Measurements from ENCODE around the gene HTR4. TPM values are rescaled to one million over a fixed set of nuclear protein-coding genes. Genes with fewer than 3 reads are reported as not detected.
"Not testable (repeated sequence)": the region's sequence is repeated elsewhere in the genome, so short reads cannot be mapped to it uniquely, and the experiment has no call there.

Gene HTR4
- total RNA-seq, 1 experiment from 2014 or later: not detected

- DNase-seq (ENCODE audit: low spot score): no peak
Measured at GRCh38 chr5:148474025-148474511, 180.3 kb downstream of the HTR4 start.

- DNase-seq (ENCODE audit: low spot score): no peak
Measured at GRCh38 chr5:148471379-148471778, 182.9 kb downstream of the HTR4 start.

- peak; percentile 79 for DNase-seq (ENCODE audit: low spot score)
Measured at GRCh38 chr5:148469501-148469935, 184.8 kb downstream of the HTR4 start.

GRCh38 chr5:148468746-148469145 lies 185.6 kb downstream of the HTR4 start:
- not testable (repeated sequence) for DNase-seq (ENCODE audit: low spot score)

DNA sequence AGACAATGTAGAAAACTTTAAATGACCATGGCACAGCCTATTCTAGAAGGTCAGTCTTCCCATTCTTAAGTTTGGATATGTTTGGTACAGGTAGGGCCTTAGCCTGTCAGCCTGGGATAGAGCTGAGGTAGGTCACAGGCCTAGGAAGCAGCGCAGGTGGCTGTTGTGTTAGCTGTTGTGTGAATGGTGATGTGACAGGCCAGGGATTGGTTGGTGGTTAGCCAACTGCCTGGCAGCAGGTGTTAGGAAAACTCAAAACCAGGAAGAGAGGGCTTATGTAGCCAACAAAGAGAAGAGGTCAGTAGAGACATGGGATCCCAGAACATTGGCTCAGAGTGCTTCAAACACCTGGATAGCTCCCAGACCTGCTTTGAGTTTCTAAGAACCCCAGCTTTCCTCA lies 186.4 kb downstream of the HTR4 start:
- no peak for DNase-seq (ENCODE audit: low spot score)

- no peak for DNase-seq (ENCODE audit: low spot score)
Measured at GRCh38 chr5:148466236-148466580, 188.1 kb downstream of the HTR4 start.

GRCh38 chr5:148465381-148466235 lies 188.7 kb downstream of the HTR4 start:
- no peak for DNase-seq (ENCODE audit: low spot score)

DNA sequence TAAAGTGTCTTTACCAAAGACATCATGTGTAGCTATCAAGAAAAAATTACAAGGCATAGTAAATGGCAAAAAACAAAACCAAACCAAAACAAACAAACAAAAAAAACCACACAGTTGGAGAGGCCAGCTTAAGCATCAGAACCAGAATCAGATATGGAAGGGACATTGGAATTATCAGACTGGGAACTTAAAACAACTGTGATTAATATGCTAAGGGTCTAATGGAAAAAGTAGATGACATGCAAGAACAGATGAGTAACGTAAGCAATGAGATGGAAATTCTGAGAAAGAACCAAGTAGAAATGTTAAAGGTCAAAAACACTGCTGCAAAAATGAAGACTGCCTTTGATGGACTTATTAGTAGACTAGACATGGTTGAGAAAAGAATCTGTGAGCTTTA lies 194.7 kb downstream of the HTR4 start:
- no peak for DNase-seq (ENCODE audit: low spot score)

DNA sequence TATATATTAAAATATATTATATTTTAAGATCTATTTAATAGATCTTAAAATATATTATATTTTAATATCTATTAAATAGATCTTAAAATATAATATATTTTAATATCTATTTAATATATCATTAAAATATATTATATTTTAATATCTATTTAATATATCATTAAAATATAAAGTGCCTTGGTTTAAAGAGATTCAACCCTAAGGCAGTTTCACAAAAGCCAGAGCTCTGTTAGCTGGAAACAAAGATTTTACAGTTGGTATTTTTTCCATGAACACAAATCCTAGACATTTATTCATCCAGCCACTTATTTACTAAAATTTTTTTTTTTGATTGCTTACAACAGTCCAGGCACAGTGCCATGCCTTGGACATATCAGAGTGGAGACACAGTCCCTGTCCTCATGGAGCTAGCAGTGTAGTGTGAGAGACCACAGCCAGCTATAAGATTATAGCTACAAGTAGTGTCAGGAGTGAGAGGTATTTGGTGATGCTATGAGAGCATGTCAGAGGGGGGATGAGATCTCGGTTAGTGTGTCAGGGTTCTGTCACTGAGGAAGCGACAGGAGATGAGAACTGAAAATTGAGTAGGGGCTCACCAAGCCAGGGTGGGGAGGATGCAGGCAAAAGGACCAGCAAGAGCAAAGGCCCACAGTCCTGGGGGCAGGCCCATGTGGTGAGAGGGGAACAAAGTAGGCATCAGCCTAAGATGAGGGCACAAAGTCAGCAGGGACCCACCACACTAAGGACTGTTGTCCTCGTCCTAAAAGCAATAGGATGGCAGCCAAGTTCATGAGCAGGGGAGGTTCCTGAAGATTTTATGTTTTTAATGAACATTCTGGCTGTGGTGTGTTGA lies 196.1 kb downstream of the HTR4 start:
- DNase-seq (ENCODE audit: low spot score): no peak

- DNase-seq (ENCODE audit: low spot score): no peak
Measured at GRCh38 chr5:148457183-148457620, 197.1 kb downstream of the HTR4 start.

- DNase-seq (ENCODE audit: low spot score): no peak
Measured at GRCh38 chr5:148455185-148455584, 199.1 kb downstream of the HTR4 start.

- DNase-seq (ENCODE audit: low spot score): no peak
Measured at GRCh38 chr5:148454576-148454975, 199.8 kb downstream of the HTR4 start.

GRCh38 chr5:148452499-148453193 lies 201.7 kb downstream of the HTR4 start:
- DNase-seq (ENCODE audit: low spot score): no peak

- no peak for DNase-seq (ENCODE audit: low spot score)
Measured at GRCh38 chr5:148446611-148447010, 207.7 kb downstream of the HTR4 start.

- DNase-seq (ENCODE audit: low spot score): no peak
Measured at GRCh38 chr5:148445578-148445977, 208.7 kb downstream of the HTR4 start.

- DNase-seq (ENCODE audit: low spot score): peak; percentile 54
Measured at GRCh38 chr5:148443998-148444397, 210.3 kb downstream of the HTR4 start.

GRCh38 chr5:148443241-148443640 lies 211.1 kb downstream of the HTR4 start:
- DNase-seq (ENCODE audit: low spot score): no peak

- no peak for DNase-seq (ENCODE audit: low spot score)
Measured at GRCh38 chr5:148438933-148439332, 215.4 kb downstream of the HTR4 start.

GRCh38 chr5:148437249-148437648 lies 217.1 kb downstream of the HTR4 start:
- no peak for DNase-seq (ENCODE audit: low spot score)

- no peak for DNase-seq (ENCODE audit: low spot score)
Measured at GRCh38 chr5:148436029-148436428, 218.3 kb downstream of the HTR4 start.

- no peak for DNase-seq (ENCODE audit: low spot score)
Measured at GRCh38 chr5:148433826-148434225, 220.5 kb downstream of the HTR4 start.
